OCI-LY1 (cell line): ENCODE results near the gene ABCA13.

ENCODE experiments used
- H2AFZ ChIP-seq: fragments of 200-600 bp; sonication (generic), shearing (Covaris generic); 2 replicates; pipeline ENCODE4 v1.6.0; 2014; ENCODE audit warnings: antibody characterized with exemption, mild to moderate bottlenecking, low read length
- H3F3A ChIP-seq: fragments of 200-600 bp; sonication (generic), shearing (Covaris generic); 2 replicates; pipeline ENCODE4 v1.6.0; 2014; ENCODE audit warnings: mild to moderate bottlenecking, antibody characterized with exemption, low read length, moderate library complexity; ENCODE audit not compliant: insufficient read depth
- H3K27ac ChIP-seq: fragments of 200-600 bp; sonication (generic); 2 replicates; pipeline ENCODE4 v1.5.1; 2014; ENCODE audit warnings: low read length, mixed run types, mild to moderate bottlenecking, low read depth; ENCODE audit not compliant: poor library complexity, severe bottlenecking
- H3K27me3 ChIP-seq: fragments of 200-600 bp; sonication (generic); 2 replicates; pipeline ENCODE4 v1.6.0; 2014; ENCODE audit warnings: antibody characterized with exemption, mild to moderate bottlenecking, low read length, moderate library complexity; ENCODE audit not compliant: insufficient read depth
- H3K36me3 ChIP-seq: fragments of 200-600 bp; sonication (generic); 2 replicates; pipeline ENCODE4 v1.6.1; 2014; ENCODE audit warnings: mild to moderate bottlenecking, antibody characterized with exemption, low read length, moderate library complexity, mixed read lengths; ENCODE audit not compliant: insufficient read depth
- H3K4me1 ChIP-seq: fragments of 200-600 bp; sonication (generic); 2 replicates; pipeline ENCODE4 v1.5.1; 2014; ENCODE audit warnings: mild to moderate bottlenecking, low read length, moderate library complexity; ENCODE audit not compliant: insufficient read depth, severe bottlenecking
- H3K4me2 ChIP-seq: fragments of 200-600 bp; sonication (generic), shearing (Covaris generic); 2 replicates; pipeline ENCODE4 v1.6.1; 2014; ENCODE audit warnings: low read length
- H3K4me3 ChIP-seq: fragments of 200-600 bp; sonication (generic); 2 replicates; pipeline ENCODE4 v1.5.1; 2014; ENCODE audit warnings: low read length, low read depth, mild to moderate bottlenecking, mixed read lengths; ENCODE audit not compliant: poor library complexity, severe bottlenecking
- H3K79me2 ChIP-seq: fragments of 200-600 bp; shearing (Covaris generic); 2 replicates; pipeline ENCODE4 v1.6.1; 2016; ENCODE audit warnings: mixed run types, low read length, mixed read lengths; ENCODE audit not compliant: insufficient read depth
- H3K9ac ChIP-seq: fragments of 200-600 bp; sonication (generic), shearing (Covaris generic); 2 replicates; pipeline ENCODE4 v1.6.1; 2014; ENCODE audit warnings: mild to moderate bottlenecking, low read length, mixed read lengths
- H3K9me2 ChIP-seq: fragments of 200-600 bp; sonication (generic), shearing (Covaris generic); 2 replicates; pipeline ENCODE4 v1.6.1; 2014; ENCODE audit warnings: low read depth, mild to moderate bottlenecking, low read length, mixed read lengths
- H3K9me3 ChIP-seq: fragments of 200-600 bp; shearing (Covaris generic); 2 replicates; pipeline ENCODE4 v1.6.1; 2014; ENCODE audit warnings: low read length, mixed read lengths
- H4K20me1 ChIP-seq: fragments of 200-600 bp; sonication (generic), shearing (Covaris generic); 2 replicates; pipeline ENCODE4 v1.6.0; 2016; ENCODE audit warnings: mild to moderate bottlenecking, low read length; ENCODE audit not compliant: insufficient read depth
- EZH2 ChIP-seq: fragments of 200-600 bp; sonication (generic), shearing (Covaris generic); IDR thresholded peaks from 2 replicates; pipeline ENCODE4 v1.8.0; 2017; ENCODE audit warnings: borderline replicate concordance, mixed run types, mild to moderate bottlenecking, antibody characterized with exemption, low read length, moderate library complexity, mixed read lengths
- TF ChIP-seq, protein P1 (sequence below): fragments of 200-600 bp; sonication (generic), shearing (Covaris generic); IDR thresholded peaks from 2 replicates; pipeline ENCODE4 v1.5.1; 2017; ENCODE audit warnings: mild to moderate bottlenecking, antibody characterized with exemption, low read length, moderate library complexity, mixed read lengths

ABCA13 gene

DNA sequence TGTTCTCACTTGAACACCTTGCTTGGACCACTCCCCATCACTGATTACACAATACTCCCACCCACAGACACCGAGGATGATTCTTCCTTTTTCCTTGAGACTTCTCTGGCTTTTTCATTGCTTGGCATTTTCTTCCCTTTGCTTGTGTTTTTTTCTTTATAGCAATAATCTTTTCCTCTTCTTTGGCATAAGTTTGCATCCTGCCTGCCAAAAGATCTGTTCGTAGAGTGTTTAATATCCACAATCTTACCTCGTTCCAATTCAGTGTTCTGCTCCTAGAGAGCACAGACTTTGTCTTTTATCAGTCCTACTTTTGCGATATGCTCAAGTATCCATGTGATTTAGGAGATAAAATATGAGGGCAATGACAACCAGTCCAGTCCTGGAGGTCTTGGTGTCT lies 449.8 kb downstream of the ABCA13 start:
- H3K9me3 ChIP-seq: no peaks in the 10 kb centered on the region
- no peak overlapping the region for H3K4me2 ChIP-seq
- no peak for TF ChIP-seq EZH2
- TF ChIP-seq, protein P1, sequence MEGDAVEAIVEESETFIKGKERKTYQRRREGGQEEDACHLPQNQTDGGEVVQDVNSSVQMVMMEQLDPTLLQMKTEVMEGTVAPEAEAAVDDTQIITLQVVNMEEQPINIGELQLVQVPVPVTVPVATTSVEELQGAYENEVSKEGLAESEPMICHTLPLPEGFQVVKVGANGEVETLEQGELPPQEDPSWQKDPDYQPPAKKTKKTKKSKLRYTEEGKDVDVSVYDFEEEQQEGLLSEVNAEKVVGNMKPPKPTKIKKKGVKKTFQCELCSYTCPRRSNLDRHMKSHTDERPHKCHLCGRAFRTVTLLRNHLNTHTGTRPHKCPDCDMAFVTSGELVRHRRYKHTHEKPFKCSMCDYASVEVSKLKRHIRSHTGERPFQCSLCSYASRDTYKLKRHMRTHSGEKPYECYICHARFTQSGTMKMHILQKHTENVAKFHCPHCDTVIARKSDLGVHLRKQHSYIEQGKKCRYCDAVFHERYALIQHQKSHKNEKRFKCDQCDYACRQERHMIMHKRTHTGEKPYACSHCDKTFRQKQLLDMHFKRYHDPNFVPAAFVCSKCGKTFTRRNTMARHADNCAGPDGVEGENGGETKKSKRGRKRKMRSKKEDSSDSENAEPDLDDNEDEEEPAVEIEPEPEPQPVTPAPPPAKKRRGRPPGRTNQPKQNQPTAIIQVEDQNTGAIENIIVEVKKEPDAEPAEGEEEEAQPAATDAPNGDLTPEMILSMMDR: no peak
- H3K27ac ChIP-seq: no peak overlapping the region
- H3K4me1 ChIP-seq: no peaks in the 10 kb centered on the region
- no peaks in the 10 kb centered on the region for H3K9me2 ChIP-seq
- H3K9ac ChIP-seq: no peak overlapping the region
- H4K20me1 ChIP-seq: no peaks in the 10 kb centered on the region
- H2AFZ ChIP-seq: no peak overlapping the region
- H3K36me3 ChIP-seq: no peaks in the 10 kb centered on the region
- H3K79me2 ChIP-seq: no peaks in the 10 kb centered on the region
- no peaks in the 10 kb centered on the region for H3F3A ChIP-seq
- H3K27me3 ChIP-seq: no peaks in the 10 kb centered on the region; the same call in 1 of the 2 replicates
- H3K4me3 ChIP-seq: no peak overlapping the region

DNA sequence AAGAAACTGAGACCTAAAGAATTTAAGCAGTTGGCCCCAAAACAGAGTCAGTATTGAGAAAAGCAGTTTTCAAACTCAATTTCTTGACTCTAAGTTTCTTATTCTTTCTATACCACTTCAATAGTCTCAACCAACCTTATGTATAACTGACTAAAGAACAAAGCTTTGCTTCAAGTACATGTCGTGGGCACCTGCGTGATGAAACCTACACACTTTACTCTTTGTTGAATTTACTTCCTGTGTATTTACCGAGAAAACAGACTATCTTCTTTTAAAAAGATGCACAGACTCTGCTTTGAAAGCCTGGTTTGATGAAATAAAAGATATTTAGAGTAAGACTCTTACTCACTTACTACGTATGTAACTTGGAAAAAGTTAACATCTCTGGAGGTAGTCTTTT lies 455.9 kb downstream of the ABCA13 start:
- no peak overlapping the region for H3K4me3 ChIP-seq
- H3K9me2 ChIP-seq: no peaks in the 10 kb centered on the region
- no peak for TF ChIP-seq EZH2
- TF ChIP-seq, protein P1: no peak
- no peak overlapping the region for H2AFZ ChIP-seq
- H3F3A ChIP-seq: no peaks in the 10 kb centered on the region
- H4K20me1 ChIP-seq: no peaks in the 10 kb centered on the region
- no peaks in the 10 kb centered on the region for H3K36me3 ChIP-seq
- H3K27me3 ChIP-seq: no peaks in the 10 kb centered on the region
- no peak overlapping the region for H3K4me2 ChIP-seq
- H3K79me2 ChIP-seq: no peaks in the 10 kb centered on the region
- H3K9ac ChIP-seq: no peak overlapping the region
- H3K4me1 ChIP-seq: no peaks in the 10 kb centered on the region
- no peak overlapping the region for H3K27ac ChIP-seq
- no peaks in the 10 kb centered on the region for H3K9me3 ChIP-seq

DNA sequence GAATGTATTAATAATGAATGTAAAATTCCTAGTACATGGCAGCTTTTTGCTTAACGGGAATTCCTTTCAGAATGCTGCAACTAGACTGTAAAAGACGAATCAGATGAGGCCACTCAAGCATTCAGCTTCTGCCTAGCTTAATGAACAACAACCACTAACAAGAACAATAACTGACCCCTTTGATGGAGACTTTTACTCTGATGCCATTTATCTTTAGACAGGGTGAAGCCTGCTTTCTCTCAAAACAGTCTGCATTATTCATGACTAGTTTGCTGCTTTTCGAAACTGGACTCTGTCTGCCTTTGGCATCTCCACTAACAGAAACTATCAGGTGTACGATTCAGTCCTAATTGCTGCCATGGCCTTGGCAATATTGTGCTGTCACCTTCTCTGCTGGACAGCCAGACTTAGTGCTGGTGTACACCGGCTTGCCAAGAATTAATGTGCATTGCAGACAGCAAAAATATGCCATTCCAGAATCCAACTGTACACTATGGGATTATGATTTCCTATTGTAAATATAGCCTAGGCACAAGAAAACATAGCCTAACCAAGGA lies 457.6 kb downstream of the ABCA13 start:
- Histone ChIP-seq H3K27me3 (no peaks in the 10 kb centered on the region), H3K4me3 (no peak overlapping the region), H3K79me2 (no peaks in the 10 kb centered on the region), H2AFZ (no peak overlapping the region), H3K4me2 (no peak overlapping the region), H3K36me3 (no peaks in the 10 kb centered on the region), H3K9ac (no peak overlapping the region), H3K4me1 (no peaks in the 10 kb centered on the region), H3K9me2 (no peaks in the 10 kb centered on the region), H3K9me3 (no peaks in the 10 kb centered on the region), H3K27ac (no peak overlapping the region), H4K20me1 (no peaks in the 10 kb centered on the region), H3F3A (no peaks in the 10 kb centered on the region)
- TF ChIP-seq, protein P1: no peak
- TF ChIP-seq EZH2: no peak
